Spleen (tissue), 11 donors: Measurements from ENCODE around the gene ACSF3. TPM values are rescaled to one million over a fixed set of nuclear protein-coding genes. Genes with fewer than 3 reads are reported as not detected.

Experiments used
- DNase-seq: peaks from one replicate; pipeline ENCODE4 v3.0.0-alpha.2; 2020
- H3K27ac ChIP-seq, 8 donors: fragments of 200-600 bp; sonication (generic) in 7 of 8; 1 replicate in 4 of 8; 2 replicates in 4 of 8; pipeline versions ENCODE4 v1.5.0 to v1.8.0; 2016 to 2021; ENCODE audit warnings: inconsistent platforms in 4 of 8, mild to moderate bottlenecking in 4 of 8, moderate library complexity in 1 of 8
- H3K27me3 ChIP-seq, 7 donors: fragments of 200-600 bp; sonication (generic) in 6 of 7; replicated peaks in 1 of 7; 1 replicate in 4 of 7; 2 replicates in 3 of 7; pipeline versions ENCODE4 v1.5.0 to v1.8.0; 2016 to 2021; ENCODE audit warnings: inconsistent platforms in 3 of 7, mild to moderate bottlenecking in 1 of 7
- H3K36me3 ChIP-seq, 6 donors: fragments of 200-600 bp; sonication (generic) in 5 of 6; 1 replicate in 4 of 6; 2 replicates in 2 of 6; pipeline versions ENCODE4 v1.5.0 to v1.8.0; 2016 to 2021; ENCODE audit warnings: inconsistent platforms in 2 of 6
- H3K4me1 ChIP-seq, 6 donors: fragments of 200-600 bp; sonication (generic) in 5 of 6; 1 replicate in 3 of 6; 2 replicates in 3 of 6; pipeline versions ENCODE4 v1.5.0 to v1.8.0; 2016 to 2021; ENCODE audit warnings: inconsistent platforms in 3 of 6
- H3K4me3 ChIP-seq, 8 donors: fragments of 200-600 bp; sonication (generic) in 7 of 8; 1 replicate in 4 of 8; 2 replicates in 4 of 8; pipeline versions ENCODE4 v1.5.0 to v1.8.0; 2016 to 2021; ENCODE audit warnings: inconsistent platforms in 4 of 8, mild to moderate bottlenecking in 4 of 8, moderate library complexity in 2 of 8
- H3K9me3 ChIP-seq, 8 donors: fragments of 200-600 bp; sonication (generic) in 7 of 8; 1 replicate in 4 of 8; 2 replicates in 4 of 8; pipeline versions ENCODE4 v1.5.0 to v1.8.0; 2016 to 2021; ENCODE audit warnings: inconsistent platforms in 4 of 8
- POLR2A ChIP-seq, 3 donors: fragments of 450-650 bp; IDR thresholded peaks; one replicate each; pipeline ENCODE4 v1.5.1; 2017; ENCODE audit warnings: antibody characterized with exemption in 3 of 3, mild to moderate bottlenecking in 1 of 3
- POLR2AphosphoS5 ChIP-seq, 3 donors: sonication (generic); formaldehyde crosslinking; IDR thresholded peaks; one replicate each; pipeline ENCODE4 v1.5.1; 2017; ENCODE audit warnings: antibody characterized with exemption in 3 of 3
- WGBS, 5 donors: extraction: QIAGEN DNeasy Blood & Tissue Kit in 3 of 5; methylation state at CpG; one replicate each; pipeline versions ENCODE4 v1.1.5 to v1.1.7; 2013 to 2018; 5-methylcytosine and 5-hydroxymethylcytosine counted together
- intact Hi-C: fragments of 100-400 bp; cut with DNase I; formaldehyde crosslinking; loops from one replicate; pipeline ENCODE4 v1.15.0; 2023; ENCODE audit warnings: low total_unique reads
- polyA plus RNA-seq, 3 donors: library from polyadenylated mRNA; stranded (reverse); fragments of 200-250 nt; gene quantifications; one replicate each; pipeline ENCODE4 v1.2.1, GENCODE V29; 2013
- total RNA-seq, 7 donors: library from RNA; depleted of rRNA in 3 of 7; stranded (reverse); fragments of >200 nt in 3 of 7; fragmentation: NEBNext Ultra II Directional in 4 of 7; extraction: Animal tissue kit (Norgen Biotek cat#: 25700) in 4 of 7; gene quantifications; one replicate each; pipeline versions ENCODE4 v1.1.0 to v1.2.1, GENCODE V29; 2016 to 2021
- TF ChIP-seq, protein P1 (sequence below), 11 experiments: fragments of 200-600 bp in 7 of 11; fragments of 450-650 bp in 4 of 11; sonication (generic) in 4 of 11; IDR thresholded peaks in 8 of 11; conservative IDR thresholded peaks in 3 of 11; 1 replicate in 7 of 11; 2 replicates in 4 of 11; pipeline versions ENCODE4 v1.4.0 to v1.8.0; 2016 to 2021; ENCODE audit warnings: antibody characterized with exemption in 11 of 11, inconsistent platforms in 4 of 11, mild to moderate bottlenecking in 1 of 11
- donor health status: healthy with polysubstance abuse.
- donor health status: DM: no; HTN: no; CAD: no; lungs with moderate emphysema.
- donor health status: DM: no; HTN: no; CAD: no.
- donor health status: Bipolar disorder and iron deficiency.
- donor health status: healthy.
- donor health status: DM: no; HTN: no; CAD: no.
- donor health status: DM: yes; HTN: yes; CAD: no.

Gene ACSF3
- total and polyA plus RNA-seq, 10 donors, result 35.4 to 68.1 (median 49.1) TPM

DNA sequence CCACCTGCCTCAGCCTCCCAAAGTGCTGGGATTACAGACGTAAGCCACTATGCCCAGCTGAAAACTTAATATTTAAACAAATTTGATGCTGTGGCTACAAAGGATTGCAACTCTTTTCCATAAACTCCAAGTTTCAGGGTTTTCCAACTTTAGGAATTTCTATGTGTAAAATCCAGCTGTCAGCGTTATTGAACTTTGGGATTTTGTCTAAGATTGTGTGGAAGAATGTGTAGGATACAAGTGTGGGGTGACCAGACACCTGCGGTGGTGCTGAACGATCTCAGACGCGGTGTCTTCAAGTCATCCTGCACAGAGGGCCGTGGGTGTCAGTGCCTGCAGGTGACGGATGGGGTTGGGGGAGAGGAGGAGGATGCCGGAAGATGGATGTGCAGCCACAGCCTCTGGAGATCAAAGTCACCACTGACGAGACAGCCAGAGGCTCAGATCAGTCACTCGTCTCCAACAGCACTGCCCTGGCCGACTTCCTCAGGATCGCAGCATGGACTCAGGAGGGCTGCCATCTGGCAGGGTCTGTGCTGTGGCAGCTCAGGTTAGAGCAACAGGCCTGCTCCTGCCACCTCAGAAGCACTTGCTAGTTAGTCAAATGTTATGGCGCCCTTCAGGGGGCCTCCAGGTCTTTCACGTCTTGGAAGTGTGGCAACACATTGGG lies 13.0 kb downstream of the ACSF3 start:
- Histone ChIP-seq H3K27me3 (no peaks in the 10 kb centered on the region), H3K36me3 (peaks cover 0 to 96% (median 76%) of the 10 kb centered on the region in 6 donors), H3K9me3 (no peaks in the 10 kb centered on the region), H3K4me3 (no peak overlapping the region), H3K4me1 (peaks cover 0 to 9% (median 0%) of the 10 kb centered on the region in 6 donors), H3K27ac (no peak overlapping the region)
- intact Hi-C loops, result no loop called here
- WGBS, 5 donors, result 79 to 85% (median 82%) methylated on average over 14 to 15 of the region's 15 CpGs
- no peak for DNase-seq
- TF ChIP-seq POLR2A (IDR thresholded peaks at IDR 0.05) (no peak), POLR2AphosphoS5 (IDR thresholded peaks at IDR 0.05) (peak in 1 of 3 donors; percentile 2)

DNA sequence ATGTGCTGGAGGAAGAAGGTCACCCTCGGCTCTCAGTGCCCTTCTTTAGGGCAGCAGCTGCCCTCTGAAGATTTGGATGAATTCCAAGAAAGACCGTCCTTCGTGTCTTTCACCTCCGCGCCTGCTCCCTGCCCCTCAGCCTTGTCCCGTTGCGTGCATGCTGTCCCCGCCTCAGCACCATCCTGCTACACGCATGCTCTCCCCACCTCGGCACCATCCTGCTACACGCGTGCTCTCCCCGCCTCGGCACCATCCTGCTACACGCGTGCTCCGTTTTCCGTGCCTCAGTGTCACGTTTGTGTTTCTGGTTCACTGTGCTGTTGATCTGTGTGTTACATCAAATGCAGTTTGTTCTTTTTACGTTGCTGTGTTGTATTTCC lies 13.5 kb downstream of the ACSF3 start:
- H3K9me3 ChIP-seq, result no peaks in the 10 kb centered on the region
- H3K4me3 ChIP-seq, result no peak overlapping the region
- no peaks in the 10 kb centered on the region for H3K27me3 ChIP-seq
- 92 to 96% (median 94%) methylated on average over 20 of the region's 20 CpGs for WGBS, 5 donors
- peaks cover 0 to 4% (median 0%) of the 10 kb centered on the region in 6 donors for H3K4me1 ChIP-seq
- TF ChIP-seq, protein P1, sequence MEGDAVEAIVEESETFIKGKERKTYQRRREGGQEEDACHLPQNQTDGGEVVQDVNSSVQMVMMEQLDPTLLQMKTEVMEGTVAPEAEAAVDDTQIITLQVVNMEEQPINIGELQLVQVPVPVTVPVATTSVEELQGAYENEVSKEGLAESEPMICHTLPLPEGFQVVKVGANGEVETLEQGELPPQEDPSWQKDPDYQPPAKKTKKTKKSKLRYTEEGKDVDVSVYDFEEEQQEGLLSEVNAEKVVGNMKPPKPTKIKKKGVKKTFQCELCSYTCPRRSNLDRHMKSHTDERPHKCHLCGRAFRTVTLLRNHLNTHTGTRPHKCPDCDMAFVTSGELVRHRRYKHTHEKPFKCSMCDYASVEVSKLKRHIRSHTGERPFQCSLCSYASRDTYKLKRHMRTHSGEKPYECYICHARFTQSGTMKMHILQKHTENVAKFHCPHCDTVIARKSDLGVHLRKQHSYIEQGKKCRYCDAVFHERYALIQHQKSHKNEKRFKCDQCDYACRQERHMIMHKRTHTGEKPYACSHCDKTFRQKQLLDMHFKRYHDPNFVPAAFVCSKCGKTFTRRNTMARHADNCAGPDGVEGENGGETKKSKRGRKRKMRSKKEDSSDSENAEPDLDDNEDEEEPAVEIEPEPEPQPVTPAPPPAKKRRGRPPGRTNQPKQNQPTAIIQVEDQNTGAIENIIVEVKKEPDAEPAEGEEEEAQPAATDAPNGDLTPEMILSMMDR (IDR thresholded peaks at IDR 0.05 in 8 of 11, conservative IDR thresholded peaks at IDR 0.05 in 3 of 11), result no peak
- peak in 1 of 3 donors; percentile 39 for TF ChIP-seq POLR2AphosphoS5 (IDR thresholded peaks at IDR 0.05)
- DNase-seq, result no peak
- intact Hi-C loops, result no loop called here
- no peak overlapping the region for H3K27ac ChIP-seq
- H3K36me3 ChIP-seq, result peaks cover 0 to 96% (median 76%) of the 10 kb centered on the region in 6 donors

DNA sequence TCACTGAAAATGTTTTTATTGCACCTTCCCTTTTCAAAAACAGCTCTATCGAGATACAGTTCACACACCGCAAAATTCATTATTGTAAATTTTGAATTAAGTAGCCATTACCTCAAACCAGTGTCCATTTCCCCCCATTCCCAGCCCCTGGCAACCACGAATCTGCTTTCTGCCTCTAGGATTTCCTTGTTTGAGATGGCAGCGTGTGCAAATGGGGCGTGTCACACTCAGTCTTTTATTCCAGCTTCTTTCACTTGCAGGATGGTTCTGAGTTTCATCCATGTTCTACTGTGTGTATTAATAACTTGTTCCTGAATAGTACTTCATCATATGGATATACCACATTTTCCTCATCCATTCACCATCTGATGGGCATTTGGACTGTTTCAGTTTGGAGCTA lies 14.8 kb downstream of the ACSF3 start:
- Histone ChIP-seq H3K4me1 (peaks cover 0 to 11% (median 7%) of the 10 kb centered on the region in 6 donors), H3K36me3 (peaks cover 0 to 96% (median 76%) of the 10 kb centered on the region in 6 donors), H3K27ac (no peak overlapping the region), H3K9me3 (no peaks in the 10 kb centered on the region), H3K4me3 (no peak overlapping the region), H3K27me3 (no peaks in the 10 kb centered on the region)
- WGBS, 5 donors, result 91 to 96% (median 94%) methylated on average over 5 of the region's 5 CpGs
- TF ChIP-seq, protein P1 (IDR thresholded peaks at IDR 0.05 in 8 of 11, conservative IDR thresholded peaks at IDR 0.05 in 3 of 11), result no peak
- TF ChIP-seq POLR2AphosphoS5 (IDR thresholded peaks at IDR 0.05), result no peak
- TF ChIP-seq POLR2A (IDR thresholded peaks at IDR 0.05), result no peak
- intact Hi-C loops, result no loop called here
- DNase-seq, result peak; percentile 13

DNA sequence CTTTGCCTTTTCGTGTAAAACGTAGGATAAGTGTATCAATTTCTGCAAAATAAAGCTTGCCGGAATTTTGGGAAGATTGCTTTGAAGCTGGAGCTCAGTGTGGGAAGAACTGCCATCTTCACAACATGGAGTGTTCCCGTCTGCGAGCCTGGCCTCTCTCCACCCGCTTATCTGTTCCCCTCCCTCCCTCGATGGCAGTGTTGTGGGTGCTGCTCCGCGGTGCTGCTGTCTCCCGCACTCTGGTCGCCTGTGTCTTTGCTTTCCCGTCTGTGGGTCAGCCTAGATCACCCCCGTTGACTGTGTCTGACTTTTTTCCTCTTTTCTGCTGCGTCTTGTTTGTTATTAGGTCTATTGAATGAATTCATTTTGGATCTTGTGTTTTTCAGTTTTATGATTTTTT lies 17.0 kb downstream of the ACSF3 start:
- 93 to 96% (median 95%) methylated on average over 14 of the region's 14 CpGs for WGBS, 5 donors
- intact Hi-C loops, result no loop called here
- Histone ChIP-seq H3K9me3 (no peaks in the 10 kb centered on the region), H3K27ac (no peak overlapping the region), H3K4me1 (peaks cover 12 to 34% (median 30%) of the 10 kb centered on the region in 6 donors), H3K27me3 (no peaks in the 10 kb centered on the region), H3K36me3 (peaks cover 0 to 89% (median 64%) of the 10 kb centered on the region in 6 donors), H3K4me3 (no peak overlapping the region)
- no peak for TF ChIP-seq POLR2A (IDR thresholded peaks at IDR 0.05)
- TF ChIP-seq POLR2AphosphoS5 (IDR thresholded peaks at IDR 0.05), result no peak
- TF ChIP-seq, protein P1 (IDR thresholded peaks at IDR 0.05 in 8 of 11, conservative IDR thresholded peaks at IDR 0.05 in 3 of 11), result no peak
- DNase-seq, result peak; percentile 40
